A549 treated with GW870086 at 1 μM for 4 hours (cell line): ENCODE results near the gene SORCS1. TPM values are rescaled to one million over a fixed set of nuclear protein-coding genes. Genes with fewer than 3 reads are reported as not detected.

ENCODE experiments used
- total RNA-seq: library from RNA; stranded (reverse); fragments of 200-300 nt; extraction: Qiagen RNA extraction; gene quantifications from 5 replicates; pipeline ENCODE4 v1.2.3, GENCODE V29; 2022; ENCODE audit warnings: low read depth

The SORCS1 gene
- not detected in 5 replicates for total RNA-seq

GRCh38 chr10:107163881-107164861, at the start of gene SORCS1:
TSS of gene SORCS1 (minus strand) at chr10:107164706.

